ENCODE data around the gene CCN2.
"Not testable (repeated sequence)": the region's sequence is repeated elsewhere in the genome, so short reads cannot be mapped to it uniquely, and the experiment has no call there.

CCN2 gene

GRCh38 chr6:131937703-131938631, 13.2 kb downstream of the CCN2 start:
- no peak for DNase-seq (ENCODE audit: low read depth in 2 of 2)

- no peak for DNase-seq (ENCODE audit: low read depth in 2 of 2)
Observed at GRCh38 chr6:131937226-131937625, 13.9 kb downstream of the CCN2 start.

DNA sequence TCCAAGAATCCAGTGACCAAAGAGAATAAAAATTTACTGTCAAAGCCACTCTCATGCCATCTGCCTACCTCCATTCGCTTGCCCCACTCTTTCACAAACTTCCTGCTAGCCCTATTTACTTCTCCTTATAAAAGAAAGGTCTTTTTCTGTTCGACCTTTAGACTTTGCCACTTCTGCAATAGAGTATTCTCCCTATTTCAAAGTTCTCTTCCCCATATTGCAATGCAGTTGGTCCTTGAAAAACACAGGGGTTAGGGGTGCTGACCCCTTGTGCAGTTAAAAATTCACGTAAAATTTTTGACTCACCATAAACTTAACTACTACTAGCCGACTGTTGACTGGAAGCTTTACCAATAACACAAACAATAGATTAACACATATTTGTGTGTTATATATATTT, 15.0 kb downstream of the CCN2 start:
- DNase-seq (ENCODE audit: low read depth in 2 of 2), result no peak

- no peak for DNase-seq (ENCODE audit: low read depth in 2 of 2)
Observed at GRCh38 chr6:131931063-131931750, 20.0 kb downstream of the CCN2 start.

- DNase-seq (ENCODE audit: low read depth in 2 of 2), result no peak
Observed at GRCh38 chr6:131929976-131930375, 21.2 kb downstream of the CCN2 start.

DNA sequence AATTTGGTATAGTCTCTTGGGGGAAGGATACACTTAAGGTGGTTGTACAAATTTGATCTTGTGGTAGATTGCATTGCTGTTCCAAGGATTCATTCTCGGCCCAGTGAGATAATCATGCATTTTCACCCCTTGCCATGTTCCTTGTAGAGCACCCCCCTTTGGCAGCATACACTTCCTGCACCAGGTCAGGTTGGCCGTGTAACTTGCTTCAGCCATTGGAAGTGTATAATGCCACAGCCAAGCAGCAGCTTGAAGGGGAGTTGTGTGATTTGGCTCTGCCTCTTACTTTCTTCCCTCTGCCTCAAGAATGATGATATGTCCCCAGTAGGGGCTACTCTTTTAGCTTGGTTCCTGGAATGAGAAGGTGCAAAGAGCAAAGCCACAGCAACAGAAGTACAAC, 21.9 kb downstream of the CCN2 start:
- DNase-seq (ENCODE audit: low read depth in 2 of 2), result no peak

GRCh38 chr6:131924881-131925474, 26.2 kb downstream of the CCN2 start:
- DNase-seq (ENCODE audit: low read depth in 2 of 2), result no peak

DNA sequence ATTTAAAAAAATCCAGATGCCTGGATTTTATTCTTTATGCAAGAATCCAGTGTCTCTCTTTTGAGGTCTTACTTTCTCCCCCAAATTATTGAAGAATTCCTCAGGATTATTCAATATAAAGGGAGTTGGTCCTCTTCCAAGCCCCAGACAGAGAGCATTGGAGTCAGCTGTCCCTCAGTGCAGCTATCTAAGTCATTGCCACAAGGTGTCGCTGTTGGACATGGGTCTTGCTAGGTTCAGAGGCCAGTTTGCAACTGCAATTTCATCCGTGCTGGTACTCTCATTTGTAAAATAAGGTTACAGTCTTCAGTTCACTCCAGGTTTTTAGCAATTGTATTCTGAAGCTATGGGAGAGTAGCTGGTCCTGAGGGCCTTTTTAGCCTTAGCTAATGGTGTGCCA, 27.8 kb downstream of the CCN2 start:
- no peak for DNase-seq (ENCODE audit: low read depth in 2 of 2)

GRCh38 chr6:131920656-131921055, 30.5 kb downstream of the CCN2 start:
- no peak for DNase-seq (ENCODE audit: low read depth in 2 of 2)

DNA sequence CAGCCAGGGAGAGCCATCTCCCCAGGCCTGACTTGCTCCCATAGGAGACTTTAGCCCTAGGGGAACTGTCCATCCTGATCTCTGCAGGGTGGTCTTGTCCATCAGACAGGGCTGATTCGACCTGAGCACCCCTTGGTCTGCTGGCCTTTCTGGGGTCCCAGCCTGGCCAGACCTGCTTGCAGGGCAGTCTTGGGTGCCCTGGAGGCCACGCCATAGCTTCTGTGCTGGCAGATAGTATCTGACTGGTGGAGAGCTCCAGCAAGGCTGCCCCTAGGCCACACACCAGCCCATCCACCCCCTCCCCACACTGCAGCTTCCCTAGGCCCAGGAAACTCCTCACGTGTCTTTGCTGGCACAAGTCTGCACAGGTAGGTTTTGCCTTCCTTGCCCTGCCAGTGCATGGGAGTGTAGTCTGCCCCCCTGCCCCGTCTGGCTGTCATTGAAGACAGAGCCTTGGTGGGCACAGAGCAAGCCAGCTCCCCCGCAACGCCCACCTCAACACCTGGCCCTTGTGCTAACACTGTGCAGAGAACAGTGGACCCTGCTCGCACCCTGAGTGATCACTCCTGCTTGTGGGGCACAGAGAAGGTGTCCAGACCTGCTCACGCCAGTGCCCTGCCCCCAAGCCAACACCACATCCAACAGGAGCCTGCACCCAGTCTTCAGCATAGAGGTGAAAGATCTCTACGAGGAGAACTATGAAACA, 32.4 kb downstream of the CCN2 start:
- DNase-seq (ENCODE audit: low read depth in 2 of 2), result no peak

- no peak for DNase-seq (ENCODE audit: low read depth in 2 of 2)
Observed at GRCh38 chr6:131917763-131918649, 33.2 kb downstream of the CCN2 start.

GRCh38 chr6:131917318-131917717, 33.9 kb downstream of the CCN2 start:
- no peak for DNase-seq (ENCODE audit: low read depth in 2 of 2)

- no peak for DNase-seq (ENCODE audit: low read depth in 2 of 2)
Observed at GRCh38 chr6:131916847-131917246, 34.3 kb downstream of the CCN2 start.

GRCh38 chr6:131916091-131916796, 34.9 kb downstream of the CCN2 start:
- DNase-seq (ENCODE audit: low read depth in 2 of 2), result not testable (repeated sequence)

DNA sequence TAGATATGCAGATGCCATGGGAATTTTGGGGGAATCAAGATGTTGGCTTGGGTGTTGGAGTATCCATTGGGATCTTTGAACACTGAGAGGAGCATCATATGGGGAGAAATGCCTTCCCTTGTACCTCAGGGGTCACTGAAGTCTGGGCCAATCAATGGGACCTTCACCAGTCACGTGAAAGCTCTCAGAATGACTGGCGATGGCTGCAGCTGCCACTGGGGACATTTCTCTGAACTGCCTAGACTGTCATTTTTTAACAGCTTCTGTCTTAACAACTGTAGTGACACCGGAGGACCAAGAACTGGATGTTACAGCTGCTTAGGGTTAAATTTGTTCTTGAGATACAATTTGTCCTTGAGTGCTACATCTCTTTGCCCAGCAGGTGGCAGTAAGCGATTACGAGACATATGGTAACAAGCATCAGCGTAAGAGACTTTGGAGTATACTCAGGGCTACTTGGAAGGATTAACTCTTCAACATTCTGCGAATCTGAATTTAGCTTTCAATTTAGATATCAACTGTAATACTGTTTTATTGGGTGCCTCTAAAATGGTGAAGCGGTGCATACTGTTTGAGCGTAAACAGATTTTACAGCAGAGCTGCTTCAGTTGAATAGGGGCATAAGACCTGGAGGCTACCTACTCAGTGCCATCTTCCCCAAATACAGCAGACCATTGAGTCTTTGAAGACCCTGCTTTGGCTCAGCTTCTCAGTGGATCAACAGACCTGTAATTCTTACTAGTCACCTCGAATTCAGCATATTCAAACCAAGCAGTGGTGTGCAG, 36.0 kb downstream of the CCN2 start:
- peak; percentile 7 to 19 for DNase-seq (ENCODE audit: low read depth in 2 of 2)

GRCh38 chr6:131914234-131914633, 36.9 kb downstream of the CCN2 start:
- no peak for DNase-seq (ENCODE audit: low read depth in 2 of 2)

DNA sequence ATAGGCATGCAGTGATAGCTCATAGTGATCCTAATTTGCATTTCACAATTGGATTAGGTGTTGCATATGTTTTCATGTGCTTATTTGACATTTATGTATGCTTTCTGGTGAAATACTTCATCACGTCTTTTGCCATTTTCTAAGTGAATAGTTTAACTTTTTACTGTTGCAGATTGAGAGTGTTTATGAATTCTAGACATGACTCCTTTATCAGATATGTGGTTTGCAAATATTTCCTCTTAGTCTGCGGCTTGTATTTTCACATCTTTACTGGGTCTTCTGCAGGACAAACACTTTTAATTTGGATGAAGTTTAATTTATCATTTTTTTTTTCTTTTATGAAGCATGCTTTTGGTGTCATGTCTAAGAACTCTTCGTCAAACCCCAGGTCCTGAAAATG, 39.2 kb downstream of the CCN2 start:
- DNase-seq (ENCODE audit: low read depth in 2 of 2), result no peak

DNA sequence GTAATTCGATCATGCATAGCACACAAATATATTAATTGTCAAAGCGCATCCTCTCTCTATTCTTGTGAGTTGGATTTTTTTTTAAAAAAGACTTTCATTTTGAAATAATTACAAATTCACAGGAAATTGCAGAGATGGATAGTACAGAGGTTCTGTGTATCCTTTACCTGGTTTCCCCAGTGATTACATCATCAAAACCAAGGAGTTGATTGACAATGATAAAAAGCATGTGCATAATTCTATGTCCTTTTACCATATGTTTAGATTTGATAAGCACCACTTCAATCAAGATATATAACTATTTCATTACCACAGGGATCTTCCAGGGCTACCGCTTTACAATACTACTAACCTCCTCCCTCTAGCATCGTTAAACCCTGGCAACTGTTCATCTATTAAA, 40.2 kb downstream of the CCN2 start:
- DNase-seq (ENCODE audit: low read depth in 2 of 2), result no peak

DNA sequence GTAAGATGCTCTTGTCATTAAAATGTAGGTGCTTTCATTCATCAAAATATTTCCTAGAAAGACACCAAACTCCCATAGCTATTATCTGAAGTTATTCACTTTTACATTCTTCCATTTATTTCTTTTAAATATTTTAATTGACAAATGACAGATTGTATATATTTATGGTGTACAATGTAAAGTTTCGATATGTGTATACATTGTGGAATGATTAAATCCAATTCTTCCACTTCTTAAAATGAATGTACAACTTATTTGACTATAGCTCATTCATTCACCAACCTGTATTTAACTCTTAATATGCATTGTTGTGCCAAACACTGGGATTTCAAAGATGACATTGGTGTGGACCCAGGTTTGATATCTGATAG, 41.0 kb downstream of the CCN2 start:
- DNase-seq (ENCODE audit: low read depth in 2 of 2), result no peak
